IMR-90 (cell line): ENCODE measurements around the gene TAS1R1. TPM values are rescaled to one million over a fixed set of nuclear protein-coding genes. Genes with fewer than 3 reads are reported as not detected.

Experiments used
- ATAC-seq: fragments of 200-7000 bp; cut with Tn5 transposase; 2 replicates; pipeline ENCODE4 v1.9.1; 2020; ENCODE audit warnings: low read depth, mild to moderate bottlenecking, moderate library complexity
- BruUV-seq: library from RNA; stranded (reverse); fragments of 400-500 nt; replicated peaks from 2 replicates; lab custom pipeline; 2021; lab: Mats Ljungman, UMichigan
- CTCF ChIA-PET: fragments of 300-600 bp; formaldehyde crosslinking; extraction: SDS; loops from one replicate; lab custom pipeline; 2021; ENCODE audit warnings: antibody characterized with exemption; lab: Yijun Ruan, JAX
- POLR2A ChIA-PET: fragments of 300-600 bp; sonication (Branson Sonifier 250); formaldehyde crosslinking; loops from one replicate; lab custom pipeline; 2022; ENCODE audit warnings: antibody characterized with exemption; ENCODE audit not compliant: unreplicated experiment; lab: Charles Lee
- DNase-seq: peaks from one replicate; pipeline ENCODE4 v3.0.0; 2013
- H2AFZ ChIP-seq: replicated peaks from 2 replicates; pipeline ENCODE3; 2013; ENCODE audit warnings: low read length, mild to moderate bottlenecking; ENCODE audit not compliant: poor library complexity
- H2AK5ac ChIP-seq: 2 replicates; pipeline ENCODE4 v1.6.1; 2013; ENCODE audit warnings: low read depth, low read length, inconsistent platforms
- H2AK9ac ChIP-seq: replicated peaks from 2 replicates; pipeline ENCODE3; 2013; ENCODE audit warnings: mild to moderate bottlenecking, low read depth, low read length, moderate library complexity; ENCODE audit not compliant: poor library complexity
- H2BK120ac ChIP-seq: 2 replicates; pipeline ENCODE4 v1.6.1; 2013; ENCODE audit warnings: low read depth, low read length, inconsistent platforms
- H2BK15ac ChIP-seq: 3 replicates; pipeline ENCODE4 v1.6.1; 2013; ENCODE audit warnings: low read depth, low read length, inconsistent platforms
- H2BK20ac ChIP-seq: 2 replicates; pipeline ENCODE4 v1.6.1; 2013; ENCODE audit warnings: low read depth, mild to moderate bottlenecking, inconsistent platforms, low read length, moderate library complexity
- H2BK5ac ChIP-seq: 2 replicates; pipeline ENCODE4 v1.6.1; 2013; ENCODE audit warnings: mild to moderate bottlenecking, low read depth, low read length, inconsistent platforms; ENCODE audit not compliant: poor library complexity, severe bottlenecking
- H3K14ac ChIP-seq: replicated peaks from 2 replicates; pipeline ENCODE4 v1.6.1; 2013; ENCODE audit warnings: low read depth, low read length, inconsistent platforms
- H3K18ac ChIP-seq: 2 replicates; pipeline ENCODE4 v1.6.1; 2013; ENCODE audit warnings: low read depth, low read length, control low read depth
- H3K23ac ChIP-seq: 2 replicates; pipeline ENCODE4 v1.6.1; 2013; ENCODE audit warnings: low read depth, low read length, inconsistent platforms
- H3K27ac ChIP-seq: 2 replicates; pipeline ENCODE4 v1.5.1; 2013; ENCODE audit warnings: mild to moderate bottlenecking, control low read depth, low read length; ENCODE audit not compliant: insufficient read depth
- H3K27me3 ChIP-seq: 2 replicates; pipeline ENCODE4 v1.6.1; 2013; ENCODE audit warnings: low read length; ENCODE audit not compliant: control insufficient read depth, insufficient read depth
- H3K36me3 ChIP-seq: 2 replicates; pipeline ENCODE4 v1.6.1; 2013; ENCODE audit warnings: low read length, mixed read lengths; ENCODE audit not compliant: control insufficient read depth, insufficient read depth
- H3K4ac ChIP-seq: 2 replicates; pipeline ENCODE4 v1.6.1; 2013; ENCODE audit warnings: low read depth, low read length, inconsistent platforms
- H3K4me1 ChIP-seq: 2 replicates; pipeline ENCODE4 v1.6.1; 2013; ENCODE audit warnings: low read length, mixed read lengths; ENCODE audit not compliant: control insufficient read depth, insufficient read depth
- H3K4me2 ChIP-seq: 2 replicates; pipeline ENCODE4 v1.6.1; 2013; ENCODE audit warnings: low read depth, mild to moderate bottlenecking, control low read depth, low read length, moderate library complexity
- H3K4me3 ChIP-seq: 2 replicates; pipeline ENCODE4 v1.5.1; 2013; ENCODE audit warnings: low read depth, mild to moderate bottlenecking, control low read depth, low read length, moderate library complexity; ENCODE audit not compliant: insufficient read depth
- H3K56ac ChIP-seq: 2 replicates; pipeline ENCODE4 v1.6.1; 2013; ENCODE audit warnings: low read length, inconsistent platforms; ENCODE audit not compliant: insufficient read depth; ENCODE audit errors: extremely low read depth
- H3K79me1 ChIP-seq, 2 experiments: 2 replicates each; pipeline ENCODE4 v1.6.1; 2013; ENCODE audit warnings: low read length in 2 of 2, inconsistent platforms in 1 of 2, low read depth in 1 of 2
- H3K9ac ChIP-seq: 2 replicates; pipeline ENCODE4 v1.6.1; 2013; ENCODE audit warnings: low read depth, low read length, control low read depth
- H3K9me1 ChIP-seq: 2 replicates; pipeline ENCODE4 v1.6.1; 2013; ENCODE audit warnings: low read length, inconsistent platforms; ENCODE audit not compliant: insufficient read depth
- H3K9me3 ChIP-seq: 2 replicates; pipeline ENCODE4 v1.6.1; 2013; ENCODE audit warnings: low read length; ENCODE audit not compliant: control insufficient read depth, insufficient read depth
- H4K20me1 ChIP-seq: 2 replicates; pipeline ENCODE4 v1.6.1; 2013; ENCODE audit warnings: low read length, inconsistent platforms; ENCODE audit not compliant: insufficient read depth
- H4K5ac ChIP-seq: 2 replicates; pipeline ENCODE4 v1.6.1; 2013; ENCODE audit warnings: mild to moderate bottlenecking, low read depth, low read length, control low read depth
- H4K8ac ChIP-seq, 2 experiments: 2 replicates each; pipeline ENCODE4 v1.6.1; 2013; ENCODE audit warnings: low read depth in 2 of 2, low read length in 2 of 2, control low read depth in 1 of 2, inconsistent platforms in 1 of 2
- H4K91ac ChIP-seq: 2 replicates; pipeline ENCODE4 v1.6.1; 2013; ENCODE audit warnings: low read depth, low read length, inconsistent platforms; ENCODE audit not compliant: insufficient read depth
- FOS ChIP-seq: fragments of 150-350 bp; IDR thresholded peaks from 2 replicates; pipeline ENCODE4 v1.6.1; 2016; ENCODE audit warnings: low read depth, low read length
- NFE2L2 ChIP-seq: fragments of 150-350 bp; IDR thresholded peaks from 2 replicates; pipeline ENCODE4 v1.6.1; 2016; ENCODE audit warnings: low read depth, mild to moderate bottlenecking, low read length
- RCOR1 ChIP-seq: IDR thresholded peaks from 2 replicates; pipeline ENCODE4 v1.6.1; 2012; ENCODE audit warnings: mild to moderate bottlenecking, low read length, improper control_type of control experiment; ENCODE audit not compliant: insufficient replicate concordance
- RFX5 ChIP-seq: IDR thresholded peaks from 2 replicates; pipeline ENCODE4 v1.8.0; 2012; ENCODE audit warnings: low read depth, mild to moderate bottlenecking, low read length, moderate library complexity
- SMC3 ChIP-seq: fragments of 150-350 bp; IDR thresholded peaks from 2 replicates; pipeline ENCODE4 v1.6.1; 2016; ENCODE audit warnings: low read depth, mild to moderate bottlenecking, antibody characterized with exemption, low read length, moderate library complexity
- WGBS, 2 experiments: methylation state at CpG; one replicate each; pipeline versions ENCODE4 v1.1.5 to v1.1.7; 2013; ENCODE audit warnings: missing lambda C conversion rate in 2 of 2; ENCODE audit not compliant: insufficient read length in 1 of 2; ENCODE audit errors: extremely low coverage in 2 of 2; 5-methylcytosine and 5-hydroxymethylcytosine counted together
- dilution Hi-C: fragments of 300-500 bp; cut with HindIII; formaldehyde crosslinking; loops from one replicate; pipeline ENCODE4 v1.14.3; 2018; ENCODE audit warnings: low sequenced_read_pairs; ENCODE audit not compliant: unreplicated experiment
- in situ Hi-C: fragments of 300-500 bp; cut with MboI; formaldehyde crosslinking; loops from 3 replicates; pipeline ENCODE4 v1.14.3; 2019; ENCODE audit warnings: low sequenced_read_pairs, inconsistent platforms, mixed read lengths
- intact Hi-C: fragments of 100-400 bp; cut with micrococcal nuclease; formaldehyde crosslinking; loops from 2 replicates; pipeline ENCODE4 v1.10.0; 2022
- polyA plus RNA-seq, 3 experiments: library from polyadenylated mRNA; depleted of rRNA; stranded (reverse); fragments of >200 nt; gene quantifications; 2 replicates each; pipeline ENCODE4 v1.2.3, GENCODE V29; 2012; ENCODE audit warnings: low replicate concordance in 1 of 3
- total RNA-seq: library from RNA; depleted of rRNA; stranded (reverse); fragments of >200 nt; gene quantifications from 2 replicates; pipeline ENCODE4 v1.2.3, GENCODE V29; 2012

Gene TAS1R1
- total and polyA plus RNA-seq, 2 of the 4 experiments (the other 2 are of a cell fraction): 0.05 TPM; not detected in 1

DNA sequence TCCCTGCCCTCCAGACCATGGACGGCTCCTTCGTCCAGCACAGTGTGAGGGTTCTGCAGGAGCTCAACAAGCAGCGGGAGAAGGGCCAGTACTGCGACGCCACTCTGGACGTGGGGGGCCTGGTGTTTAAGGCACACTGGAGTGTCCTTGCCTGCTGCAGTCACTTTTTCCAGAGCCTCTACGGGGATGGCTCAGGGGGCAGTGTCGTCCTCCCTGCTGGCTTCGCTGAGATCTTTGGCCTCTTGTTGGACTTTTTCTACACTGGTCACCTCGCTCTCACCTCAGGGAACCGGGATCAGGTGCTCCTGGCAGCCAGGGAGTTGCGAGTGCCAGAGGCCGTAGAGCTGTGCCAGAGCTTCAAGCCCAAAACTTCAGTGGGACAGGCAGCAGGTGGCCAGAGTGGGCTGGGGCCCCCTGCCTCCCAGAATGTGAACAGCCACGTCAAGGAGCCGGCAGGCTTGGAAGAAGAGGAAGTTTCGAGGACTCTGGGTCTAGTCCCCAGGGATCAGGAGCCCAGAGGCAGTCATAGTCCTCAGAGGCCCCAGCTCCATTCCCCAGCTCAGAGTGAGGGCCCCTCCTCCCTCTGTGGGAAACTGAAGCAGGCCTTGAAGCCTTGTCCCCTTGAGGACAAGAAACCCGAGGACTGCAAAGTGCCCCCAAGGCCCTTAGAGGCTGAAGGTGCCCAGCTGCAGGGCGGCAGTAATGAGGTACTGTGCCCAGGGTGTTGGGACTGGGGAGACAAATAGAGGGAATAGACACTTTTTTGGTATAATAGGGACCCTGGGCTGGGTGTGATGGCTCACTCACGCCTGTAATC lies 25.7 kb downstream of the TAS1R1 start (continued):
- TF ChIP-seq FOS (no peak), SMC3 (no peak)

DNA sequence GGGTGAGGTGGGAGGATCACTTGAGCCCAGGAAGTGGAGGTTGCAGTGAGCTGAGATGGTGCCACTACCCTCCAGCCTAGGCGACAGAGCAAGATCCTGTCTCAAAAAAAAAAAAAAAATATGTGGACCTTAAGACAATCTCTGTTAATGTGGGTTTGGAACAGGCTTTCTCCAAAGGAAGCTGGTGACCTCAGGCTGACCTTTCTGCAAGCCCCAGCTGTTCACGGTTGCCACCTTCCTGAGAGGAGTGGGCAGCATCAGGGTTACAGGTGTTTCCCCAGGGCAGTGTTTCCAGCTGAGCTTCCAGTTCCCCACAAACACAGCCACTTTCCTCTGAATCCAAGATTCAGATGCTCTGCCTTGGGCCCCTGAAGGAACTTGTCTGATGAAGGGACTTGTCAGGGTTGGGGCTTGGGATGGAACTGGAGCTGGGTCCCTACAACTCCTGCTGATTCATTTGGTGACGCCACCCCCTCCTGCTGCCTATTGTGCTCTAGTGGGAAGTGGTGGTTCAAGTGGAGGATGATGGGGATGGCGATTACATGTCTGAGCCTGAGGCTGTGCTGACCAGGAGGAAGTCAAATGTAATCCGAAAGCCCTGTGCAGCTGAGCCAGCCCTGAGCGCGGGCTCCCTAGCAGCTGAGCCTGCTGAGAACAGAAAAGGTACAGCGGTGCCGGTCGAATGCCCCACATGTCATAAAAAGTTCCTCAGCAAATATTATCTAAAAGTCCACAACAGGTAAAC lies 26.6 kb downstream of the TAS1R1 start:
- no peak overlapping the region for H4K8ac ChIP-seq
- no peak for TF ChIP-seq RFX5
- TF ChIP-seq RCOR1: no peak
- no peak for TF ChIP-seq FOS
- TF ChIP-seq NFE2L2: no peak
- dilution Hi-C loops: no loop called here
- no peak overlapping the region for H2BK5ac ChIP-seq
- H4K20me1 ChIP-seq: peaks cover 15% of the 10 kb centered on the region
- no peak overlapping the region for H4K91ac ChIP-seq
- POLR2A ChIA-PET: no interaction called here
- no peak overlapping the region for H3K27ac ChIP-seq
- no peak overlapping the region for H3K56ac ChIP-seq
- no peak overlapping the region for H3K23ac ChIP-seq
- no peak overlapping the region for H2BK120ac ChIP-seq
- no TSS peak for BruUV-seq
- no peaks in the 10 kb centered on the region for H3K9me3 ChIP-seq
- no peak overlapping the region for H2AK5ac ChIP-seq
- in situ Hi-C loops: no loop called here
- no peak for ATAC-seq
- H2BK15ac ChIP-seq: no peak overlapping the region
- no peak overlapping the region for H3K4ac ChIP-seq
- no peak overlapping the region for H3K14ac ChIP-seq
- H3K36me3 ChIP-seq: 0 out of 2 replicates have a peak, but pooled peaks cover 3% of the 10 kb centered on the region
- peaks cover 15 to 43% of the 10 kb centered on the region in 2 experiments for H3K79me1 ChIP-seq
- no peak overlapping the region for H2BK20ac ChIP-seq
- intact Hi-C loops: no loop called here
- no peak overlapping the region for H2AFZ ChIP-seq
- no peak overlapping the region for H3K4me2 ChIP-seq
- H3K9ac ChIP-seq: no peak overlapping the region
- WGBS, 2 experiments: 100% methylated on average over 1 of the region's 10 CpGs; no CpG with 5 or more reads in 1 of the 2 experiments
- H3K4me3 ChIP-seq: no peak overlapping the region
- H3K18ac ChIP-seq: no peak overlapping the region
- H3K4me1 ChIP-seq: peaks cover 11% of the 10 kb centered on the region
- peak overlapping the region; percentile 1 for H2AK9ac ChIP-seq
- peaks cover 17% of the 10 kb centered on the region for H3K9me1 ChIP-seq
- no peak for DNase-seq
- CTCF ChIA-PET: interaction anchor here (0.5 to 0.7 kb wide), 3 partner anchors 8 to 21 kb away, joined by 3 to 6 read pairs (median 5); no protein-coding TSS in a partner anchor
- no peak overlapping the region for H4K5ac ChIP-seq
- H3K27me3 ChIP-seq: no peaks in the 10 kb centered on the region
